A673 (cell line): ENCODE measurements around the gene NUDT3. TPM values are rescaled to one million over a fixed set of nuclear protein-coding genes. Genes with fewer than 3 reads are reported as not detected.

Experiments used
- BruUV-seq: library from RNA; stranded (reverse); fragments of 400-500 nt; replicated peaks from 2 replicates; lab custom pipeline; 2021; lab: Mats Ljungman, UMichigan
- CTCF ChIA-PET: fragments of 300-600 bp; sonication (Branson Sonifier 250); formaldehyde crosslinking; loops from one replicate; lab custom pipeline; 2022; ENCODE audit warnings: antibody characterized with exemption; lab: Charles Lee
- POLR2A ChIA-PET: fragments of 300-600 bp; sonication (Branson Sonifier 250); formaldehyde crosslinking; loops from one replicate; lab custom pipeline; 2022; ENCODE audit warnings: antibody characterized with exemption; ENCODE audit not compliant: low non-redundant PET; lab: Charles Lee
- DNase-seq: peaks from one replicate; pipeline ENCODE4 v3.0.0-alpha.2; 2015; ENCODE audit warnings: low spot score
- H3K27ac ChIP-seq: fragments of 200-600 bp; sonication (generic); 2 replicates; pipeline ENCODE4 v1.5.1; 2016; ENCODE audit warnings: mixed run types, low read depth, mild to moderate bottlenecking, mixed read lengths, antibody characterized with exemption, low read length; ENCODE audit not compliant: poor library complexity, severe bottlenecking
- H3K27me3 ChIP-seq: fragments of 200-600 bp; sonication (generic); replicated peaks from 2 replicates; pipeline ENCODE4 v1.6.1; 2017; ENCODE audit warnings: mixed run types, low read depth, mild to moderate bottlenecking, mixed read lengths, antibody characterized with exemption, low read length; ENCODE audit not compliant: insufficient read depth, poor library complexity
- H3K36me3 ChIP-seq: fragments of 200-600 bp; sonication (generic); 2 replicates; pipeline ENCODE4 v1.6.1; 2016; ENCODE audit warnings: mixed run types, mild to moderate bottlenecking, mixed read lengths, antibody characterized with exemption, low read length; ENCODE audit not compliant: insufficient read depth, poor library complexity, severe bottlenecking
- H3K4me1 ChIP-seq: fragments of 200-600 bp; sonication (generic); 2 replicates; pipeline ENCODE4 v1.6.1; 2017; ENCODE audit warnings: mixed run types, mild to moderate bottlenecking, mixed read lengths, antibody characterized with exemption, low read length; ENCODE audit not compliant: insufficient read depth, poor library complexity, severe bottlenecking
- H3K4me3 ChIP-seq: fragments of 200-600 bp; sonication (generic); 2 replicates; pipeline ENCODE4 v1.5.1; 2016; ENCODE audit warnings: low read depth, mixed run types, mild to moderate bottlenecking, mixed read lengths, low read length; ENCODE audit not compliant: poor library complexity, severe bottlenecking
- H3K9me3 ChIP-seq: fragments of 200-600 bp; sonication (generic); 2 replicates; pipeline ENCODE4 v1.6.1; 2016; ENCODE audit warnings: mixed run types, low read depth, mild to moderate bottlenecking, mixed read lengths, antibody characterized with exemption, low read length; ENCODE audit not compliant: poor library complexity, severe bottlenecking
- EZH2 ChIP-seq: fragments of 200-600 bp; sonication (generic); IDR thresholded peaks from 2 replicates; pipeline ENCODE4 v1.6.1; 2017; ENCODE audit warnings: borderline replicate concordance, low read depth, mild to moderate bottlenecking, mixed read lengths, antibody characterized with exemption, low read length; ENCODE audit not compliant: poor library complexity, severe bottlenecking
- intact Hi-C: fragments of 100-400 bp; cut with micrococcal nuclease; formaldehyde crosslinking; loops from one replicate; pipeline ENCODE4 v1.10.0; 2022; ENCODE audit not compliant: unreplicated experiment
- total RNA-seq: library from RNA; stranded (reverse); gene quantifications from 2 replicates; pipeline ENCODE4 v1.2.3, GENCODE V29; 2021
- TF ChIP-seq, protein P1 (sequence below): fragments of 300-800, 200-600 bp; sonication (generic); conservative IDR thresholded peaks from 2 replicates; pipeline ENCODE4 v1.5.1; 2017; ENCODE audit warnings: low read depth, mild to moderate bottlenecking, antibody characterized with exemption, low read length, moderate library complexity, mixed read lengths

NUDT3 gene
- total RNA-seq, 1 experiment from 2014 or later = 34.1 TPM

DNA sequence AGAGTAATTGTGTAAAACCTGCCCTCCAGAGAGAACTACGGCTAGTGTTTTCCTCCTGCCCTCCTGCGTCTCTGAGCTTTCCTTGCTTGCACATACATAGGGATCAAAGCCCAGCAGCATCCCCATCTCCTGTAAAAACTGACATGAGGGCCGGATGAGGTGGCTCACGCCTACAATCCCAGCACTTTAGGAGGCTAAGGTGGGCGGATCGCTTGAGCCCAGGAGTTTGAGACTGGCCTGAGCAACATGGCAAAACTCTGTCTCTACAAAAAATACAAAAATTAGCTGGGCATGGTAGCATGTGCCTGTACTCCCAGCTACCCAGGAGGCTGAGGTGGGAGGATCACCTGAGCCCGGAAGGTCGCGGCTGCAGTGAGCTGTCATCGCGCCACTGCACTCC lies 103.3 kb downstream of the NUDT3 start:
- no peaks in the 10 kb centered on the region for H3K27me3 ChIP-seq
- intact Hi-C loops = no loop called here
- ChIA-PET CTCF (no interaction called here), POLR2A (no interaction called here)
- no peak overlapping the region for H3K4me3 ChIP-seq
- no TSS peak for BruUV-seq
- peaks cover 29% of the 10 kb centered on the region for H3K36me3 ChIP-seq
- no peak for DNase-seq
- no peaks in the 10 kb centered on the region for H3K4me1 ChIP-seq
- no peak overlapping the region for H3K27ac ChIP-seq
- TF ChIP-seq, protein P1, sequence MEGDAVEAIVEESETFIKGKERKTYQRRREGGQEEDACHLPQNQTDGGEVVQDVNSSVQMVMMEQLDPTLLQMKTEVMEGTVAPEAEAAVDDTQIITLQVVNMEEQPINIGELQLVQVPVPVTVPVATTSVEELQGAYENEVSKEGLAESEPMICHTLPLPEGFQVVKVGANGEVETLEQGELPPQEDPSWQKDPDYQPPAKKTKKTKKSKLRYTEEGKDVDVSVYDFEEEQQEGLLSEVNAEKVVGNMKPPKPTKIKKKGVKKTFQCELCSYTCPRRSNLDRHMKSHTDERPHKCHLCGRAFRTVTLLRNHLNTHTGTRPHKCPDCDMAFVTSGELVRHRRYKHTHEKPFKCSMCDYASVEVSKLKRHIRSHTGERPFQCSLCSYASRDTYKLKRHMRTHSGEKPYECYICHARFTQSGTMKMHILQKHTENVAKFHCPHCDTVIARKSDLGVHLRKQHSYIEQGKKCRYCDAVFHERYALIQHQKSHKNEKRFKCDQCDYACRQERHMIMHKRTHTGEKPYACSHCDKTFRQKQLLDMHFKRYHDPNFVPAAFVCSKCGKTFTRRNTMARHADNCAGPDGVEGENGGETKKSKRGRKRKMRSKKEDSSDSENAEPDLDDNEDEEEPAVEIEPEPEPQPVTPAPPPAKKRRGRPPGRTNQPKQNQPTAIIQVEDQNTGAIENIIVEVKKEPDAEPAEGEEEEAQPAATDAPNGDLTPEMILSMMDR = no peak
- no peak for TF ChIP-seq EZH2
- no peaks in the 10 kb centered on the region for H3K9me3 ChIP-seq

DNA sequence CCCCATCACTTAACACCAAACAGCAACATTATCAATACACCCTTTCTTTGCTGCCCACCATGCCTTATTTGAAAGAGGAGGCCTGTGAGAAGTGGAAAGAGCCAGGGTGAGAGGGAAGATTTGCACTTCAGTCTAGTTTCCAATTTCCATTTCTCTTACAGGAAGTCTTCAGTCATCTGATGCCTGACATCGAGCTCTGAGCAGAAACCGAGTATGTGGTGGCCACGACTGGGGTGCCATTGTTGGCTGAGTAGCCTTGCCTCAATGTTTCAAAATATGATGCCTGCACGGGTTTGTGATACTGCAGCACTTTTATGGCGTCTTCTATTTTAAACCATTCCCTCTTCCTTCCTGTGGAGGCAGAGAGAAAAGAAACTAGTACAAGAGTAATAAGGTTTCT lies 103.9 kb downstream of the NUDT3 start:
- Histone ChIP-seq H3K4me1 (no peaks in the 10 kb centered on the region), H3K4me3 (no peak overlapping the region), H3K9me3 (no peaks in the 10 kb centered on the region), H3K36me3 (peaks cover 29% of the 10 kb centered on the region), H3K27ac (no peak overlapping the region), H3K27me3 (no peaks in the 10 kb centered on the region)
- BruUV-seq = no TSS peak
- TF ChIP-seq EZH2 = no peak
- TF ChIP-seq, protein P1 = no peak
- ChIA-PET POLR2A (no interaction called here), CTCF (no interaction called here)
- DNase-seq = no peak
- intact Hi-C loops = no loop called here

DNA sequence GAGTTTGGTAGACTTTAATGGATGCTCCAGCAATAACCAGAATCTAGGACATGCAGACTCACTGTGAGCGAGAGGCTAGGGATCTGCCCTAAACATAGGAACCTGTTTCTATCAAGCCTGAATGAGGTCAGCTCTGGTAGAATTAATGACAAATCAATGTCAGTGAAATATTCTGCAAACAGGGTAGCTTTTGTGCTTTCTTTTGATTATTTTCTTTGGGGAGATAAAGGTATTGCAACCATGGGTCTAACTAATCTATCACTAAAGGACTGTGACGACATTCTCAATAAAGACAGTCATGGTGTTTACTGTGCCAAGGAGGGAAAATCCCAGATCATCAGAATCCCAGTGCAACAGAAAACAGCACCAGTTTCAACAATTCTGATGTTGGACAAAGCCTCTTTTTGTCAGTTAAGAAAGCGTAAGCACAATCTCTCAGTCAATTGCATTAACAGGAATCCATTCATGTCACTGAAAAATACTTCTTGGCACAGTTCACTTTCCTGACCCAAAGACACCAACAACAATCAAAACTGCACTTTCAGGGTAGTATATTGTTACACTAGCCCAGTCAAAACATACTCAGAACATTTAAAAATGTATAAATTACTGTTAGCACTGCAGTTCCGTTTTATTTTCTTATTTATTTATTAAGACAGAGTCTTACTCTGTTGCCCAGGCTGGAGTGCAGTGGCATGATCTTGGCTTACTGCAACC lies 106.9 kb downstream of the NUDT3 start:
- DNase-seq = no peak
- Histone ChIP-seq H3K4me1 (no peaks in the 10 kb centered on the region), H3K4me3 (no peak overlapping the region), H3K36me3 (peaks cover 15% of the 10 kb centered on the region), H3K9me3 (no peaks in the 10 kb centered on the region), H3K27me3 (no peaks in the 10 kb centered on the region), H3K27ac (no peak overlapping the region)
- no TSS peak for BruUV-seq
- no peak for TF ChIP-seq EZH2
- TF ChIP-seq, protein P1 = no peak
- ChIA-PET POLR2A (no interaction called here), CTCF (no interaction called here)
- intact Hi-C loops = no loop called here
